ENCODE measurements around the gene RASGRP1.

GRCh38 chr15:38557921-38558320 is 6.7 kb downstream of the RASGRP1 start:
- TF ChIP-seq CTCF (IDR thresholded peaks at IDR 0.05) (no peak), POLR2A (IDR thresholded peaks at IDR 0.05) (no peak)

Data from testis (tissue), 2 donors.